ENCODE measurements around the gene CCM2L.
"Not testable (repeated sequence)": the region's sequence is repeated elsewhere in the genome, so short reads cannot be mapped to it uniquely, and the experiment has no call there.

The CCM2L gene

DNA sequence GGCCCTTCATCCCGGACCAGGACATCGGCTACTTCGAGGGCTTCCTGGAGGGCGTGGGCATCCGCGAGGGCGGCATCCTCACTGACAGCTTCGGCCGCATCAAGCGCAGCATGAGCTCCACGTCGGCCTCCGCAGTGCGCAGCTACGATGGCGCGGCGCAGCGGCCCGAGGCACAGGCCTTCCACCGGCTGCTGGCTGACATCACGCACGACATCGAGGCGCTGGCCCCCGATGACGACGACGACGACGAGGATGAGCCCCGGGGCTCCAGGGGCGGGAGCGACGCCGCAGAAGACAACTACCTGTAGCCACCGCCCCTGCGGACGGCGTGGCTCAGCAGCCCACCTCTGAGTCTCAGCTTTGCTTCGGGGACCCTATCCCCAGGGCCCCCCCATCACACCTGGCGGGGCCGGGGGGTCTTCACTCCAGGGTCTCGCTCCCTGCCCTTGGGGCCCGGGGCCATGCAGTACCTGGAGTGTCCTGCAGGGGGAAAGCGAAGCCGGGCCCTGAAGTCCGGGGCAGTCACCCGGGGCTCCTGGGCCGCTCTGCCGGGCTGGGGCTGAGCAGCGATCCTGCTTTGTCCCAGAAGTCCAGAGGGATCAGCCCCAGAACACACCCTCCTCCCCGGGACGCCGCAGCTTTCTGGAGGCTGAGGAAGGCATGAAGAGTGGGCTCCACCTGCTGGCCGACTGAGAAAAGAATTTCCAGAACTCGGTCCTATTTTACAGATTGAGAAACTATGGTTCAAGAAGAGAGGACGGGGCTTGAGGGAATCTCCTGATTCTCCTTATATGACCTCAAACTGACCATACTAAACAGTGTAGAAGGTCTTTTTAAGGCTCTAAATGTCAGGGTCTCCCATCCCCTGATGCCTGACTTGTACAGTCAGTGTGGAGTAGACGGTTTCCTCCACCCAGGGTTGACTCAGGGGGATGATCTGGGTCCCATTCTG, 21.0 kb downstream of the CCM2L start:
- H3K9me3 ChIP-seq (replicated peaks in 1 of 11), result no peaks in the 10 kb centered on the region
- no peaks in the 10 kb centered on the region for H3K36me3 ChIP-seq
- H3K4me2 ChIP-seq, result peak overlapping the region; percentile 56 to 92 (median 81)
- H3K27ac ChIP-seq, result peak overlapping the region in 6 of 11 experiments; percentile 20 to 89 (median 70); a peak in 10 of 22 replicates
- no peak for TF ChIP-seq Cebpa-rat (IDR thresholded peaks at IDR 0.05)
- H3K4me1 ChIP-seq, result peaks cover 33 to 63% (median 53%) of the 10 kb centered on the region in 10 experiments
- H4K20me1 ChIP-seq, result no peaks in the 10 kb centered on the region
- H3K9ac ChIP-seq, result peak overlapping the region; percentile 42 to 70 (median 55); a peak in 20 of 22 replicates
- H3K27me3 ChIP-seq, result peaks cover 0 to 4% (median 0%) of the 10 kb centered on the region in 11 experiments; a peak in 1 of 22 replicates
- peak overlapping the region in 9 of 10 experiments; percentile 34 to 58 (median 42); a peak in 13 of 20 replicates for H3K4me3 ChIP-seq

DNA sequence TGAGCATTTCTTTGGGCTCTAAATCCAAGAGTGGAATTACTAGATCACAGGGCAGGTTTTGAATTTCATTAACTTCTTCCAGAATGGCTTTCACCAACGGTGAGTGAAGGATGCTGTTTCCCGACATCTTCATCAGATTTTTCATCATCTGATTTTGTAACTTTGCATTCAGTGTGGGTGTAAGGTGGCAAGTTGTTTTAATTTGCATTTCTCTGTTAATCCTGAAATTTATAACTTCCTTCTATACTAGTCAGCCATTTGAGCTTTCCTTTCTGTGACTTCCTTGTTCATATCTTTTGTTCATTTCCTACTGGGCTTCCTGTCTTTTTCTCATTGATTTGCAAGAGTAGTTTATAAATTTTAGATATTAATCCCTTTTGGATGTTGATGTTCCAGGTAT, 23.1 kb downstream of the CCM2L start:
- Histone ChIP-seq H4K20me1 (no peaks in the 10 kb centered on the region), H3K9me3 (replicated peaks in 1 of 11) (peaks cover 0 to 14% (median 10%) of the 10 kb centered on the region in 11 experiments; a peak in 16 of 22 replicates), H3K4me3 (no peak overlapping the region), H3K4me2 (peak overlapping the region in 10 of 11 experiments; percentile 33 to 92 (median 85); a peak in 19 of 22 replicates), H3K4me1 (peaks cover 44 to 84% (median 73%) of the 10 kb centered on the region in 10 experiments), H3K9ac (peak overlapping the region in 9 of 11 experiments; percentile 30 to 74 (median 52); a peak in 10 of 22 replicates), H3K27ac (peak overlapping the region in 9 of 11 experiments; percentile 73 to 96 (median 89); a peak in 18 of 22 replicates), H3K36me3 (no peaks in the 10 kb centered on the region), H3K27me3 (peaks cover 0 to 4% (median 0%) of the 10 kb centered on the region in 11 experiments; a peak in 1 of 22 replicates)
- no peak for TF ChIP-seq Cebpa-rat (IDR thresholded peaks at IDR 0.05)

DNA sequence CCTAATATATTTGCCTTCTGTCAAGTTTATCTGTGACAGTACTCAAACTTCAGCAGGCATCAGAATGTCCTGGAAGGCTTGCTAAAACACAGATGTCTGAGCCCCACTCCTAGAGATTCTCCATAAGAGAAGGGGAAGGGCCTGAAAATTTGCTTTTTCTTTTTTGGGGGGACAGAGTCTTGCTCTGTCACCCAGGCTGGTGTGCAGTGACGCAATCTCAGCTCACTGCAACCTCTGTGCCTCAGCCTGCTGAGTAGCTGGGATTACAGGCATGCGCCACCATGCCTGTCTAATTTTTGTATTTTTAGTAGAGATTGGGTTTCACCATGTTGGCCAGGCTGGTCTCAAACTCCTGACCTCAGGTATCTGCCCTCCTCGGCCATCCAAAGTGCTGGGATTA, 23.5 kb downstream of the CCM2L start:
- H3K4me2 ChIP-seq, result peak overlapping the region in 10 of 11 experiments; percentile 33 to 92 (median 85); a peak in 19 of 22 replicates
- H4K20me1 ChIP-seq, H3K4me3 ChIP-seq, H3K36me3 ChIP-seq, H3K27me3 ChIP-seq: not testable (repeated sequence)
- peak overlapping the region in 9 of 11 experiments; percentile 30 to 74 (median 52); a peak in 11 of 22 replicates for H3K9ac ChIP-seq
- H3K27ac ChIP-seq, result peak overlapping the region in 10 of 11 experiments; percentile 68 to 96 (median 89); a peak in 19 of 22 replicates
- TF ChIP-seq Cebpa-rat (IDR thresholded peaks at IDR 0.05), result peak in 6 of 11 experiments; percentile 17 to 69 (median 48); a peak in 8 of 22 replicates
- peaks cover 45 to 88% (median 77%) of the 10 kb centered on the region in 10 experiments for H3K4me1 ChIP-seq
- H3K9me3 ChIP-seq (replicated peaks in 1 of 11), result peaks cover 0 to 16% (median 11%) of the 10 kb centered on the region in 11 experiments; a peak in 16 of 22 replicates

DNA sequence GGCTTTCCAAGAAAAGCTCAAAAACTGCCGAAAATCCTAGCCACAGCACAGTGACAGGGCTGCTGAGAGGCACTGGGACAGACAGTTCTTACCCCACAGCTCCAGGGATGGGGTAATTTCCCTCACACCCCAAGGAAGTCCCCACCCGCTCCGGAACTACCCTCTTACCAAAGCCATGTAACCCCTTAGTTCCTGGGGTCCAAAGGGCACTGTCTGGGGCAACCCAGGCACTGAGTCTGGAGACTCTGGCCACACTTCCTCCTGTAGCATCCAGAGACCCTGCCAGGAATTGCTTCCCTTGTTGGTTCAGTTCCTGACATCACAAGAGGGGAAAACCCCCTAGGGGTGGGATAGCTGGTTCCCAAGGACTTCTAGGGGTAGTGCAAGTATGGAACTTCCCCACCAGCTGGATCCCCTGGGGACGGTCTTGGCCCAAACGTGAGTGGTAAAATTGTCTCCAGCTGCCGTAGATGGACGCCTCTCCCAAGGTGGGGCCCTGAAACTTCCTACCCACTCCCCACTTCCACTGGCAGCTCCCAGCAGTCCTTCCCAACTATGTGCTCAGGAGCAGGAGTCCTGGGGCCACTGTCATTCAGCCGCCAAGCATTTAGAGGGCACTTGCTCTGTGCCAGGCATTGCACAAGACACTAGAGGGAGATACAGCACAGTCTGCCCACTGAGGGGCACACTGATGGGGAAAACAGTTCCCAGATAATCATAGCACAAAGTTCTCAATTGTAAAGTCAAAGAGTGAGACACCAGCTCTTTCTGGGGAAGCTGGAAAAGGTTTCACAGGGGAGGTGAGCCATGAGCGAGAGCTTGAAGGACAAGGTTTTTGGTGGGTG, 24.6 kb downstream of the CCM2L start:
- no peaks in the 10 kb centered on the region for H4K20me1 ChIP-seq
- peaks cover 0 to 16% (median 11%) of the 10 kb centered on the region in 11 experiments; a peak in 16 of 22 replicates for H3K9me3 ChIP-seq (replicated peaks in 1 of 11)
- peak overlapping the region; percentile 61 to 92 (median 84) for H3K4me2 ChIP-seq
- H3K4me1 ChIP-seq, result peaks cover 56 to 97% (median 88%) of the 10 kb centered on the region in 10 experiments
- peak overlapping the region; percentile 15 to 74 (median 49); a peak in 17 of 22 replicates for H3K9ac ChIP-seq
- H3K4me3 ChIP-seq, result 0 out of 20 replicates have a peak overlapping the region, but pooled peaks of 1 of the 10 experiments have one; percentile 13
- peaks cover 0 to 4% (median 0%) of the 10 kb centered on the region in 11 experiments; a peak in 1 of 22 replicates for H3K27me3 ChIP-seq
- no peaks in the 10 kb centered on the region for H3K36me3 ChIP-seq
- peak overlapping the region; percentile 28 to 96 (median 89); a peak in 21 of 22 replicates for H3K27ac ChIP-seq
- peak in 4 of 11 experiments; percentile 10 to 50 (median 28); a peak in 3 of 22 replicates for TF ChIP-seq Cebpa-rat (IDR thresholded peaks at IDR 0.05)

DNA sequence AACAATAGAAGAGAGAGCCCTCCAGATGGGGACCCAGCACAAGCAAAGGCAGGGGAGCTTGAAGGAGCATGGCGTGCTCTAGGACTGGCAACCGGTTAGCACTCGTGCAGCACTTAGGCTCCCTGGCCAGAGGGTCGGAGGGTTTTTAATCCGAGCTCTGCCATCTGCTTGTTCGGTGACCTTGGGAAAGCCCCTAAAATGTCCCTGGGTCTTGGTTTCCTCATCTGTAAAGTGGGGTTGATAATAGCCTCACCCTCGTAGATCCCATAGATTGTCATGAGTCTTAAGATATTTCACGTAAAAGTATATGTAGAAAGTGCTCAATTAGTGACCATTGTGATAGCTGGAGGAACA, 25.2 kb downstream of the CCM2L start:
- peak overlapping the region in 10 of 11 experiments; percentile 68 to 96 (median 89); a peak in 21 of 22 replicates for H3K27ac ChIP-seq
- H3K9ac ChIP-seq, result peak overlapping the region in 10 of 11 experiments; percentile 34 to 74 (median 50); a peak in 17 of 22 replicates
- TF ChIP-seq Cebpa-rat (IDR thresholded peaks at IDR 0.05), result no peak
- no peaks in the 10 kb centered on the region for H4K20me1 ChIP-seq
- H3K4me1 ChIP-seq, result peaks cover 62 to 96% (median 92%) of the 10 kb centered on the region in 10 experiments
- peak overlapping the region; percentile 61 to 92 (median 84) for H3K4me2 ChIP-seq
- H3K4me3 ChIP-seq, result no peak overlapping the region
- H3K9me3 ChIP-seq (replicated peaks in 1 of 11), result peaks cover 0 to 16% (median 11%) of the 10 kb centered on the region in 11 experiments; a peak in 16 of 22 replicates
- H3K36me3 ChIP-seq, result no peaks in the 10 kb centered on the region
- H3K27me3 ChIP-seq, result peaks cover 0 to 4% (median 0%) of the 10 kb centered on the region in 11 experiments; a peak in 1 of 22 replicates

DNA sequence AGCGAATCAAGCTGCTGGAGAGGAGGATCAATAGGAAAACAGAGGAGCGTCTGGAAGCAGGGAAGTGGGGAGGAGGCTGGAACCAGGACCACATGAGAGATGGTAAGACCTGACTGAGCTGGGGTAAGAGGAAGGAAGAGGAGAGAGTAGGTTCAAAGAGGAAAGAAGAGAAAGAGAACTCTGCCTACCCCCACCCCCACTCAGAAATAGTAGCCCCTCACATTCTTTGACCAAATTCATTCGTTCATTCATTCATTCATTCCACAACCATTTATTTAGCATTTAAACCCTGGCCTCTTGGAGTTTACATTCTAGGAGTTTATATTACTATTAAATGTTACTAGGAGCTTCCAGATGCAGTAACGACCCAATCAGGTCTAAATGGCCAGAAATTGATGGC, 26.0 kb downstream of the CCM2L start:
- Histone ChIP-seq H3K36me3 (no peaks in the 10 kb centered on the region), H3K9me3 (replicated peaks in 1 of 11) (peaks cover 0 to 16% (median 11%) of the 10 kb centered on the region in 11 experiments; a peak in 16 of 22 replicates), H3K4me1 (peaks cover 71 to 96% (median 94%) of the 10 kb centered on the region in 10 experiments), H3K4me3 (peak overlapping the region in 2 of 10 experiments; percentile 21 to 31; a peak in 1 of 20 replicates), H3K4me2 (peak overlapping the region; percentile 46 to 92 (median 84)), H4K20me1 (no peaks in the 10 kb centered on the region), H3K27me3 (no peaks in the 10 kb centered on the region), H3K27ac (peak overlapping the region; percentile 16 to 96 (median 89); a peak in 21 of 22 replicates), H3K9ac (peak overlapping the region in 9 of 11 experiments; percentile 34 to 74 (median 52); a peak in 13 of 22 replicates)
- TF ChIP-seq Cebpa-rat (IDR thresholded peaks at IDR 0.05), result no peak

DNA sequence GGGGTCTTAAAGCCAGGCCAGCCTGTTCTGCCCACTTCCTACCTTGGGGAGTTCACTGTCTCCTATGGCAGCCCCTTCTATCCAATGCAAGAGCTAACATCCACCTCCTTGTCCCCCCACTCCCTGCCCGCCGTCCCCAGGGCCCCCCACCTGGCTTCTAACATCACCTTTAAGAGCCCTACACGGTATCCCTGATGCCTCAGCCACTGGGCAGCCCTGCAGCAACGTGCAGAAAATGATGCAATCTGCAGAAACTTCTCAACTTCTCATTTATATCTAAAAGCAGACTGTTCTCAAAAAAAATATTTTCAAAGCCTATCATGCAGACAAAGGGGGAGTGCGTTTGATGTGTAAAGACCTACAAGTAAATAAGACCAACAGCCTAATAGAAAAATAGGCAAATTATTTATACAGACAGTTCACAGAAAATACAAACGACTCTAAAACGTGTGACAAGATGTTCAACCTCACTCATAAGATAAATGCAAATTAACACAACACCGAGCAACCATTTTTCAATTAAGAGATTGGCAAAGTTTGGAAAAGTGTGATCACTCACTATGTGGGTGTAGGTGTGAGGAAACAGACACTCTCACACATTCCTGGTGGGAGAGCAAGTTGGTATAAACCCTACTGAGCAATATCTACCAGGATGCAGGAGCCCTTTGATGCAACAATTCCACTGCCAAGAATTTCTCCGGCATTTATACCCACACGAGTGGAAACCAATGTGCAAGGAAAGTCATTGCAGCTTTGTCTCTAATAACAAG, 26.7 kb downstream of the CCM2L start:
- peak overlapping the region; percentile 46 to 92 (median 84) for H3K4me2 ChIP-seq
- peak overlapping the region; percentile 16 to 96 (median 89) for H3K27ac ChIP-seq
- H3K9me3 ChIP-seq (replicated peaks in 1 of 11), result peaks cover 0 to 16% (median 11%) of the 10 kb centered on the region in 11 experiments; a peak in 16 of 22 replicates
- peak overlapping the region in 1 of 10 experiments; percentile 31; a peak in 1 of 20 replicates for H3K4me3 ChIP-seq
- no peaks in the 10 kb centered on the region for H4K20me1 ChIP-seq
- TF ChIP-seq Cebpa-rat (IDR thresholded peaks at IDR 0.05), result peak in 4 of 11 experiments; percentile 11 to 62 (median 28); a peak in 4 of 22 replicates
- no peaks in the 10 kb centered on the region for H3K27me3 ChIP-seq
- H3K36me3 ChIP-seq, result no peaks in the 10 kb centered on the region
- H3K4me1 ChIP-seq, result peaks cover 77 to 96% (median 95%) of the 10 kb centered on the region in 10 experiments
- peak overlapping the region in 9 of 11 experiments; percentile 16 to 74 (median 52); a peak in 12 of 22 replicates for H3K9ac ChIP-seq

Measured in BLaER1 treated with 17β-estradiol and CSF1 and Interleukin-3, amounts not matched to agents 10 nM and 100 nM (cell line).